Retina (tissue), 1 donor: ENCODE results near the gene SDC1.

Experiments
- DNase-seq: peaks from one replicate; pipeline ENCODE4 v3.0.0-alpha.2; 2016

SDC1 gene

DNA sequence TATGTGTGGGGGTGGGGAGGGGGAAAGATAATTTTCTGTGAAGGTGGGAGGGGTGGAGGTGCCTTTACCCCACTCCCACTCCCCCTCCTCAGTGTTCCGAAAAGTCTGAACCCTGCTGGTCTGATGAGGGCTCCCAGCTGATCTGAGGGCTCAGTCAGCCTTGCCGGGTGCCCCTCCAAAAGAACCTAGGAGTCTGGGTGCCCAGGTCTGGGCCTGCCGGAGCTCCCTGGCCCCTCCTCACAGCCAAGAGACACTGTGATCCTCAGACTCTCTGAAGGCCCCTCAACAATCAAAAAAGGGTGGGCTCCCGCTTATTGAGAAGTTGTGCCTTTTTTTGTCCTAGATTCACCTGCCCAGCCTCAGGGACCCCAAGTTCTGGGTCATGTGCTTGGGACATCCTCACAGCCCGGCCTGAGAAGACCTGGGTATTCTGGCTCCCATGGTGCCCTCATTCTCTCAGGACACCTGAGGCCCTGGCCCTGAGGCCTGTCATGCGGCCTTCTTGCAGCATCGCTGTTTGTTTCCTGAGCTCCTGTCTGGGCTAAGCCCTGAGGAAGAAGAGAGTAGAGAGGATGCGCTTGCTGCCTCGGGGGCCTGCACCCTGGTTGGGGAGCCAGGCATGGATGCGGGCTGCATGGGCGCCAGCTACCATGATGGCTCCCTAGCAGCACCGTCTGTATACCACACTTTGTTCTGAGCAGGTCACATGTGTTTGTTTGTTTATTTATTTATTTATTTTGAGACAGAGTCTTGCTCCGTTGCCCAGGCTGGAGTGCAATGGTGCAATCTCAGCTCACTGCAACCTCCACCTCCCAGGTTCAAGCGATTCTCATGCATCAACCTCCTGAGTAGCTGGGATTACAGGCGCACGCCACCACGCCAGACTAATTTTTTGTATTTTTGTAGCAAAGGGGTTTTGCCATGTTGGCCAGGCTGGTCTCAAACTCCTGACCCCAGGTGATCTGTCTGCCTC lies 44.0 kb downstream of the SDC1 start:
- no peak for DNase-seq

DNA sequence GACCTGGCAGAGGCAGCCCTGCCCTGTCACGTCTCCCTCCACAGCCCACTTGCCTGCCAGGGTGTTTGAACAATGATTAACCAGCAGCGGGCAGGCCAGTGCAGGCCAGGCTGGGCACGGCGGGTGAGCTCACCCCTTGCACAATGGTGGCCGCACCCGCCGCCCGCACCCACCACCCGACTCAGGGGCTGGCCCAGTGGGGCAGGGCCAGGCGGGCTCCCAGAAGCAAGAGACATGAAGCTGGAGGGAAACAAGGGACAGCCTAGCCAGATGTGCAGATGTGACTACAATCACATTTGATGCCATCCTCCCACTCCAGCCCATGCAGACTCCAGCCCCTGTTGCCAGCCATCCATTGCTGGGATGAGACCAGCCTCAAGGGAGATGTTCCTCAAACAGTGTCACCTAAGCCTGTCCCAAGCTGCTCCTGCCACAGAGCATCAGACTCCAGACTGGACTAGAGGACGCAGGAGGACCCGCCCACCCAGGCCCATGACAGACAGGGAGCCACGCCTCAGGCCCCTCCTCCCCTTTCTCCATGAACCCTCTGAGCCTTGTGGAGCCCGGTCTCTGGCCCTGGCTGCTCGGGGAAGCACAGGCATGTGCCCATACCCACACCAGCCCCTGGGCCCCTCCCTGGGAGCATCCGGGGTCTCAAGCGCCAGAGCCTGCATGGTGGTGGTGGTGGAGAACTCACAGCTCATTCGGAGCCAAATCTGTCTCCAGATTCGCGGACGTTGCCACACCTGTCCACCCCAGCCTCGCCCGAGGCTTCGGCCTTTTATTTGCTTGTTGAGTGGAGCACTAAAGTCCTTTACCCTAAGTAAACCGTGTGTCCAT lies 45.0 kb downstream of the SDC1 start:
- no peak for DNase-seq

DNA sequence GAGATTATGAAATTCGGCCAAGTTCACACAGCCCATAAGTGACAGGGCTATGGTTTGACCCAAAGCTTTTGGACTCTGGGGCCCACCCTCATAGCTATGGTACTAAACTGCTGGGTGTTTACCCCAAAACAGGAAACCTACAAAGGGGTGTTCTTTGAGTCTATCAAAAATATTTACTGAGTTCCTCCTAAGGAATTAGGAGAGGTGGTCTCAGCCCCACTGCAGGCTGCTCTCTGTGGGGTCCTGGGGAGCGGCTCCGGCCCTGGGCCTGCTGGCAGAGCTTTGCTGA lies 45.5 kb downstream of the SDC1 start:
- no peak for DNase-seq

DNA sequence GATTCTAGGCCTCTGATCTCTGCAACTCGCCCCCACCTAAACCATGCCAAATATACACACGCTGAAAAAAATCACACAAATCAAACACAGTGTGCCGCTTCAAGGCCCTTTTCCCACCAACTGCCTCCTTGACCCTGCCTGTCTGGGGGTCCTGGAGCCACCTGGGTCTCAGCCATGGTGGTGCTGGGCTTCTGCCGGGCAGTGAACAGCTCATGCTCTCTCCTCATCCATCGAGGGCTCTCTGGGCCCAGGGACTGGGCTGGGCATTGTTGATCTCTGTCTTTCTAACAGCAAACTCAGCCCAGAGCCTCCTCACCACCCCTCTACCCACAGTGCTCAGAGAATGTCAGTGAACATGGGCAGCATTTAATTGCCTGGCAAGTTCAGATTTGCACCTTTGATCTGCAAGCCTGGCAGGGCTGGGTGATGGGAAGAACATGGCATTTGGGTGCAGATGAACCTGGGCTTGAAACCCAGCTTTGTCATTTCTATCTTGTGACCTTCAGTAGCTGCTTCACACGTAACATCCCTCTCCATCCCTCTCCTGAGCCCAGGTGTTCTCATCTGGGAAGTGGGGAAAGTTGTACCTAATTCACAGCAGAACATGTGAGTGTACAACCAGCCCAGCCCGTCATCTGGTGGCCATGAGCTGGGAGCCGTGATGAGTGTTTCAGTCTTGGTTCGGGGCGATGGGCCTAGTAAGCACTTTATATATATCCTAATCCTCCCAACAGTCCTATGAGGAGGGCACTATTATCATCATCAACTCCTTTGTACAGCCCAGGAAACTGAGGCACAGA lies 46.1 kb downstream of the SDC1 start:
- no peak for DNase-seq

DNA sequence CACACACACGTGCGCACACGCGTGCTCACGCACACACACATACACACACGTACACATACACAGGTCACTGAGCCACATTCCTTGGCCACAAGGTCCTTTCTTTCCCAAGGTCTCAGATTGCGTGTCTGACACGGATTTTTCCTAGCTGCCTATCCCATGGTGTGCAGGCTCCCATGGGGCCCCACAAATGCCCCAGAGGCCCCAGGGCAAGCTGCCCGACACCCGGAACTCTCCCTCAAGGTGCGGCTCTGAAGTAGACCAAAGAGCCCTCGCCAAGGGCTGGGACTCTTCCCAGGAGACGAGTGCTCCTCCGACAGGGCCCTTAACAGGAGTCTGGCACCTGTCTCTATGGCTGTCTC lies 46.7 kb downstream of the SDC1 start:
- no peak for DNase-seq

DNA sequence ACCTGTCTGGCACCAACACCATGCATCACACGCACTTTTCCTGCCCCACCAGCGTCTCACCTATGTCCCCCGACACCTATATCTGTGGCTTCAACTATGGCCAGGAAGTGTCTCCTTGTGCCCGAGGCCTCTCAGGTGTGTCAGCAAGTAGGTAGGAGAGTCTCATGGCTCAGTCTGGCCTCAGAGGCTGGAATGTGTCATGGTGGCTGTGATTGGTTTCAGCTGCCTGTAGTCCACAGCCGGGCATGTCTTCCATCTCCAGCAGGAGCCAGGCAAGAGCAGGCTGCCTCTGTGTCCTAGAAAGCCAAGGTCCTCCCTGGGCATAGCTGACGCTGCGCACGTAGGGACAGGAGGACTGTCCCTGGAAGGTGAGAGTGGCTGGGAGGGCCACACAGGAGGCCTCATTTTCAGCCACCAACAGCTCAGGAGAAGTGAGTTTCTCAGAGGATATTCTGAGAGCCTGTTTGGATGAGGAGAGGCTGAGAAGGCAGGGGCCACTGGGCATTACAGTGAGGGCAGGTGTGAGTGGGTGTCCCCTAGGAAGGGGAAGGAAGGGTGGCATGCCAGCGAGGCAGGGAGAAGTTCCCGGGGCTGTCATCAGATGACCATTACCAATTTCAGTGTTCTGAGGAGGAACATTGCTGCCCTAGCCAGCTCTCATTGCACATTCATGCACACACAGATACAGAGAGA lies 47.2 kb downstream of the SDC1 start:
- DNase-seq: no peak

DNA sequence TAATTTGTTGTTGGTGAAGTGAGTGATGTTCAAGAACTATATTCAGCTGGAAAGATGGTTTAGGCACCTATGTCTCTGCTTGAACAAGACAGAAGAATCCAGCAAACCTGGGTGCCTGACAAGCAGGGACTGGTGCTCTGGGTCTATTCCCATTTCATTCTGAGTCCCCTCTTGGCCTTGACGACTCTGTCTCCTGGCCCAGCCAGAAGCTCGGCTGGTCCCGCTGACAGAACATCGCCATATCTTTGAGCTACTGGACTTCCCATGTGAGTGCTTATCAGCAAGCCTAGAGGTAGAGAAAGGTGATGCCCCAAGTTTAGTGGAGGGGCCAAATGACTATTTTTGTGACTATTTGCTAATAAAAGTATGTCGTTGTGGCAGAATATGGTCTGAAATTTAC lies 48.2 kb downstream of the SDC1 start:
- no peak for DNase-seq

DNA sequence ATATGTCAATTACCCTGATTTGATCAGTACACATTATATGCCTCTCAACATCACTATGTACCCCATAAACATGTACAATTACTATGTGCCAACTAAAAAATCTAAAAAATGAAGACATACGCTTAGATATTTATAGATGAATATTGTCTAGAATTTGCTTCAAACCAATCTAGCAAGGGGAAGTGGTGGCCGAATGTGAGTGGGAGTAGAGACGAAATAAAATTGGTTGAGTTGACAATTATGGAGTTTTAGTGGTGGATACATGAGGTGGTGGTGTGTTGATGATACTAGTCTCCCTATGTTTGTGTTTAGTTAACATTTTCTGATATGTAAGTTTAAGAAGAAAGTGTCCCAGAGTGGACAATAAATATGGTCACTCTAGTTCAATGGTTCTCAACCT lies 49.0 kb downstream of the SDC1 start:
- DNase-seq: no peak

DNA sequence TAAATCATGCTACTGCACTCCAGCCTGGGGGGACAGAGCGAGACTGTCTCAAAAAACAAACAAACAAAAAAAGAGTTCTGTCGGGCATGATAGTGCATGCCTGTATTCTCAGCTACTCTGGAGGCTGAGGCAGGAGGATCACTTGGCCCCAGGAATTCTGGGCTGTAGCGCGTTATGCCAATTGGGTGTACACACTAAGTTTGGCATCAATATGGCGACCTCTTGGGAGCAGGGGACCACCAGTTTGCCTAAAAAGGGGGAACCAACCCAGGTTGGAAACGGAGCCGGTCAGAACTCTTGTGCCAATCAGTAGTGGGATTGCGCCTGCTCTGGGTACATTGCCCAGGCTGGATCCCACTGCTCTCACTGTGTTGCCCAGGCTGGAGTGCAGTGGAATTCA lies 49.7 kb downstream of the SDC1 start:
- no peak for DNase-seq

DNA sequence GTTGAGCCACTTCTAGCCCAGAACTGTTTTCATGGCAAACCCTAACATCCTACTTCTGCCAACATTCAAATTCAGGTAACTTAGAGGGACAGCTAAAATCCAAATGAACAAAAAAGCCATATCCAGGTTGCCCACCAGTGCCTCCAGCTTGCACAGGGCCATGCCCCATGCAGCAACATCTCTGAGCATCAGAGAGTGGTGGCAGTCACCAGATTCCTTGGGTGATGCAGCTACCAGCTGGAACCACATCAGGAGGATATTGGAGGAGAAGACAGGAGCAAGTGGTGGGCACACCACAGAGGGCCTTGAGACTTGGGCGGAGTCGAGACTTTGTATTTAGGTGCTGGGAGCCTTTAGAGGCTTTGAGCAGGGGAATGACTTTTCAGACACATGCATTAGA lies 50.5 kb downstream of the SDC1 start:
- DNase-seq: no peak

DNA sequence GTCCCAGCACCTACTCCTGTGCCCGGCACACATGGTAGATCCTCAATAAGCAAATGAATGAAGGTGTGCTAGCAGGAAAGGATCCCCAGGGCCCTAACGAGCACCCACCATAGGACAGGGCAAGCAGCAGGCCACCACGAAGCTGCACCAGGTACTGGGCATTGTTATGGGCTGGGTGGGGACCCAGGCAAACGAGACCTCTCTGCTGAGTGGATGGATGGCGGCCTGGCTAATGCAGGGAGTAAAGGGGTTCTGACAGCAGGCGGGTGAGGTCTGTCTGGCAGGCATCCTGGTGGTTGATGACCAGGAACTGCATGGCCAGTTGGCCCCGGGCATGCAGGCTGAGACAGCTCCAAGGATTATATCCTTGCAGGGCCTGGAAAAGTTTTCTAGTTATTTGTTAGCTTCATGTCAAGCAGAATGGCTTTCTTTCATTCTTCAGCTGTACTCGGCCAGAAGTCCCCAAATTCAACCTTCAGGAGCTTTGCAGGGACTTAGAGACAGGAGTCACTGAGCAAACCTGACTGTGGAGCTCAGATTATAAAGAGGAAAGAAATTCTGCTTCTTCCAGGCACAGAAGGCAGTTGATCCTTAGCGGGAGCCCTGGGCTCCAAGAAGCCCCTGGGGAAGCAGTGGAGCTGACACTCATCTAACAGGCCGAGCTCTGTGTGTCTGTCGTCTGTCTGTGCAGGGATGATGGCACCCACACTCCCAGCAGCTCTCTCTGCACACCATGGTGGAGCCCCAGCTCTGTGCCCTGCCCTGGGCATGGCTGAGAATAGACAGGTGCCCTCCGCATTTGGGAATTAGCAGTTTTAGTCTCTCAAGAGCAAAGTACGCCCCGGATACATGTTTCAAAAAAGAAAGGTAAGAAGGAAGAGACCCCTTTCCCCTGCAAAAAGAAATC lies 51.2 kb downstream of the SDC1 start:
- DNase-seq: no peak

DNA sequence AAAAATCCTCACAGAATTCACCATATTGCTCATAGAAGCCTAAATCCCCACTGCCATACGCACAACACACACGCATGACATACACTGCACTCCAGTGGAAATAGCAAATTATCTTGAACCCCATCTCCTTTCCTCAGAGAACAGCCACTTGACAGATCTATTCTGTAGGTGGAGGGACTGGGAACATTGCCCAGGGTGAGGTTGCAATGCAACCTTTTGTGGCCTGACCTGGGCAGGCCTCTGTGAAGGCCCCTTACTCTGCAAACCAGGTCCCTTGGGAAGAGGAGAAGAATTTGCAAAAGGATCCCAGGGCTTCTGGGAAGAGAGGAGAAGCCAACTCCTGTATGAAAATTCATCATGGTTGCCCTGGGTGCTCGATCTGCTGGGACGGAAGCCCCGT lies 51.9 kb downstream of the SDC1 start:
- no peak for DNase-seq

DNA sequence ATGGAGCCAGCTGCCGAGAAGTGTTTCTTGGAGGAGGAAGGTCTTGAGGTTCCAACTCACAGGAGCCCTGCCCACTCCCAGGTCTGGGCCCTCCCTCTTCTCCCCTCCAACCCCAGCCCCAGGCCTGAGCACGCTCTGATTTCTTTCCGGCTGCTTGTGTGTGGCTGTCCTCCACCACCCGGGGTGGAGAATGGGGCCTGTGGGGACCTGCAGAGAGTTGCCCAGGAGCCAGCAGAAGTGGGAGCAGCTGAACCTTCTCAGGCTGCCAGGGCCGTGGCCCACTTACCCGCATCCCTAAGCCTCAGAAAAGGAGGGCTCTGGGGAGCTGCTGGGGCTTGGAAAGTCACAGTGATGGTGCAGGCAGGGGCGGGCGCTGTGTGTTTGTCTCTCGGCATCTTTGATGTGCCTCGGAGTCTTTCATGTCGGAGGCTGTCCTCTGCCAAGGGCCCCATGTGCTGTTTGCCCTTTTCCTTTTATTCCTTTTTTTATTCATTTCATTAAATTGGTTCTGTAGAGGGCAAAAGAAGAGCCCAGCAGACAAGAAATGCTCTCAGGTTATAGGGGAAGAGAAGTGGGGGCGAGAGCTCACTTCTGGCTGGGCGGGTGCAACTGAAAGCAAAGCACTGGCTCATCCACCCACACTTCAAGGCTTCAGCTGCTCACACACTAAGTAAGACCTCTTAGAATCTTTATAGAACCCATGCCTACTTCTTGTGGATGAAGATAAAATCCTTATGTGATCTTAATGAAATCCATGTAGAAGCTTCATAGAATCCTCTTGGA lies 52.5 kb downstream of the SDC1 start:
- peak; percentile 52 for DNase-seq

DNA sequence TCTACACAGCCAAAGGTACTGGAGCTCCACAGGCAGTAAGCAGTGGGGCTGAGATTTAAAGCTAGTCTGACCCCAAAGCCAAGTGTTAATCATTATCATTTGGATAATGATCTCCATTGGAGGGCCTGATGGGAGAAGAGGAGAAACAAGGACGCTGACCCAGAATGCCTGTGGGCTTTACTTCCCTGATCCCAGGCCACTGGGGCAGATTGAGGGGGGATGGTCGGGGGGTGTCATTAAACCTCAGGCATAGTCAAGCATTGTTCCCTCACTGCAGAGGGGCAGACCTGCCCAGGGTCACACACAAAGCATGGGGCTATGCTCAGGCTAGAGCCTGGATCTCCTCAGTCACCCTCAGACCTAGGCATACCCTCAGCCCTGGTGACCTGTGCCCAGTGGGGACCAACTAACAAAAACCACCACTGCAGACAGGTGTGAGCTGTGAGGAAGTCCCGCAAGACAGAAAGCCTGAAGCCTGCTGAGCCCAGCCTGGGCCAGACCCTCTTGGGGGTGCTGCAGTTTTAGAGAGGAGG lies 53.4 kb downstream of the SDC1 start:
- no peak for DNase-seq

DNA sequence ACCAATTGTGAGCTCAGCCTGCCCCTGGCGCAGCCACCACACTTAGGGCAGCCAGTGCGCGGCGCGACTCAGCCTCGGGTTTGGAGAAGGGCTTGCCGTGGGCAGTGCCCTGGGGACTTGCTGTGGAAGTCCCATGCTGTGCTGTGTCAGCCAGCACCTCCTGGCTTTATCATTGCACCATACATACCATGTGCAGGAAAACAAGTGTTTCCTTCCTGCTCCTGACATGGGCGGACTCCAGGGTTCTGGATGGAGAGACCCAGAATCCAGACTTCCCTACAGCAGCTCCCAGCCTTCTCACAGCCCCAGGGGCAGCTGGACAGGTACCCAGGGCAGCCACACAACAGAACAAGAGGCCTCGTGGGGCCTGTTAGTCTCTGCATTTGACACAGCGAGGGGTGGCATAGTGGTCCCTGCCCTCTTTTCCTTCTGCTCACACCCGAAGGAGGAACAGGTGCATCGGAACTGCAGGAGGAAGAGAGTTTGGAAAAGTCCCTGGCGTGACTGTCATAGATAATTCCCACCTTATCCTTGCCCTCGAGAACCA lies 54.2 kb downstream of the SDC1 start:
- DNase-seq: no peak

DNA sequence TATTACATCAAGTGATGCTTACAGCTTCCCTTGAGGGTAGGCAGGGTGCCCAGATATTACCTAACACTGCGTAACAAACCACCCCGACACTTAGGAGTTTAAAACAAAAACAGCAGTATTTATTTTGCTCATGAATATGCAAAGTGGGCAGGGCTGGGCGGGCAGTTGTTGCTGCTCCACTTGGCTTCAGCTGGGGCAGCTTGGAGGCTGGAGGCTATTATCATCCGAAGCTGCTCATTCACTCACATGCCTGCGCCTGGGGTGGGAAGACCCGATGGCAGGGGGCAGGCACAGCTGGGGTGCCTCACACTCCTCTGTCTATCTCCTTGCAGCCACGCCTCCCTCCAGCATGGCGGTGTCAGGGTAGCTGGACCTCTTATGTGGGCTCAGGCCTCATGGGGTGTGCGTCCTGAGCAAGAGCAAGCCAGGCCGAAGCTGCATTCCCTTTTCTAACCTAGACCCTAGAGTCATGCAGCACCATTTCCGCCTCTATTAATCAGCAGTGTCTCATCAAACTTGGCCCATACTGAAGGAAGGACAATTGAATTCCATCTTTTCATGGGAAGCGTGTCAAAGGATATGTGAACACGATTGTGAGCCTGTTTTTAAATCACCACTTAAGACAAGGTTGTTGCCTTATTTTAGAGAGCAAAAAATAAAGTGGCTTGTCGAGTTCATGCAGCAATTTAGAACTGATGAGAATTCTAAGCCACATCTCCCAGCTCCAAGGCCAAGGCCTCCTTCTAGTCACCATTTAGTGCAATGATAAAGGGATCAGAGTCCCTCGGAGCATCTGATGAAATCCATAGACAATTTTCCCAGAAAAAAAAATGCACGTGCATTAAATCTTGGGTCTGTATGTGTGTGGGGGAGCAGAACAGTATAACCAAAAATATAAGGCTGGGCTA lies 54.9 kb downstream of the SDC1 start:
- DNase-seq: peak; percentile 59

DNA sequence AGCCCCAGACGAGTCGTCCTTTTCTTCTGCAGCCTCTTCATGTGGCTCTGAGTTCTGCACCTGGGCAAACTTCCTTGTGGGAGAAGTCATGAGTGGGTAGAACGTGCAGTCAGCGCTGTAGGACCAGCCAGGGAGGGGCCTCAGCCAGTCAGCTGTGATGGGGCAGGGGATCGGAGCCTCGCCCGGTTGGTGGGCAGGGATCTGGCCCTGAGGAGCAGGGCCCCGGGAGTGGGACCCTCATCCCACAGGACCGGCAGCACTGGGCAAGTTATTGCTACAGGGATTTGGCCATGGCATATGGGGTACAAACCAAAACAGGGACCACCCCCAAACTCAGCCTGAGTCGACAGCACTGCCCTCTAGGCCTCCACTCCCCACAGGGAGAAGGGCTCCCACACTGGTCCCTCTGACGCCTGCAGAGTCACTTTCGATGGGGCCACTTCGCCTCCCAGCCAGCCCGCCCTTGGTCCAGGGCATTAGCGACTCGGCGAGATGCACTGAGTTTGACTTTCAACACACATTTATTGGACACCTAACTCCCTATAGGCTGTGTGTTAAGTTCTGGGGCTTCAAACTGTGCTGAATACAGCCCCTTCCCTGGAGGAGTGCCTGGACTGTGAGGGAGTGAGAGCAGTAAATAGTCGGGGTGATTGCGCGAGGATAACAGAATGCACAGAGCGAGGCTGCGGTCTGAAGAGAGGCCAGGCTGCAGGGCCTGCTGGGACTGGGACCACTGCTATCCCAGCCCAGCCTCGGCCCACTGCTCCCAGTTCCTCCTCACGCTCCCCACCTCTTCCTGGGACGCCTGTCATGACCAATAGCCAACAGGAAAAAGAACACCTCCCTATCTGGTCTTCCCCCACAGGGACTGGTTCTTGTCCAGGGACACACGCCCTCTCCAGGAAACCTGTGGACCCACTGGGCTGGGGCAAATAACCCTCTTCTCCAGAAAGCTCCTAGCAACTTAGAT lies 55.9 kb downstream of the SDC1 start:
- no peak for DNase-seq
